ENCODE data around the gene SETBP1. TPM values are rescaled to one million over a fixed set of nuclear protein-coding genes. Genes with fewer than 3 reads are reported as not detected.
A peak's percentile ranks its signal among the peaks of the same experiment; 100 is the strongest.

The SETBP1 gene
- total and polyA plus RNA-seq, 2 of the 13 experiments (the other 11 are each of a cell fraction or from before 2014, with no cell fraction given) = 0.18 to 0.65 TPM

GRCh38 chr18:45026162-45026561 lies 345.5 kb downstream of the SETBP1 start (continued):
- no peak for TF ChIP-seq FUBP1 (CRISPR knock-in tag; IDR thresholded peaks at IDR 0.05; ENCODE audit: borderline replicate concordance)
- no peak for TF ChIP-seq ZBTB37 (CRISPR knock-in tag; IDR thresholded peaks at IDR 0.05)

GRCh38 chr18:45034179-45034578 lies 353.5 kb downstream of the SETBP1 start:
- Histone ChIP-seq H3K4me3 (replicated peaks in 1 of 3; ENCODE audit: insufficient read depth in 1 of 3, low read depth in 2 of 3, low read length in 3 of 3) (no peak overlapping the region), H3K79me2 (ENCODE audit: insufficient read depth, low read length) (no peaks in the 10 kb centered on the region), H3K9ac (ENCODE audit: insufficient read depth, low read depth, low read length) (no peak overlapping the region), H3K27me3 (ENCODE audit: control insufficient read depth in 1 of 2, insufficient read depth in 2 of 2, low read length in 2 of 2) (no peaks in the 10 kb centered on the region), H2AFZ (ENCODE audit: low read length) (no peak overlapping the region), H3K27ac (ENCODE audit: extremely low read length, insufficient read depth, low read length) (no peak overlapping the region), H3K4me1 (ENCODE audit: insufficient read depth, low read length) (no peaks in the 10 kb centered on the region), H4K20me1 (ENCODE audit: insufficient read depth, low read length) (no peaks in the 10 kb centered on the region), H3K9me3 (ENCODE audit: low read length) (no peaks in the 10 kb centered on the region), H3K4me2 (ENCODE audit: low read depth, low read length) (no peak overlapping the region), H3K36me3 (replicated peaks in 1 of 2; ENCODE audit: control insufficient read depth in 1 of 2, insufficient read depth in 2 of 2, low read length in 2 of 2) (no peaks in the 10 kb centered on the region)
- FAIRE-seq (no peak), DNase-seq (ENCODE audit: low spot score) (no peak), ATAC-seq (no peak)
- ChIA-PET POLR2A (no interaction called here), CTCF (ENCODE audit: low intra/inter-chr PET ratio, low total read pairs) (no interaction called here)
- in situ Hi-C loops (cut with HindIII; ENCODE audit: extremely low pct_ligation_motif_present, low pct_unique_long_range_greater_than_20kb) = no loop called here
- intact Hi-C loops (cut with micrococcal nuclease; ENCODE audit: unreplicated experiment) = no loop called here
- TF ChIP-seq ZBTB33 (CRISPR knock-in tag; IDR thresholded peaks at IDR 0.05) = 0 out of 2 replicates have a peak, but pooled peaks have one; percentile 23
- TF ChIP-seq TFDP2 (CRISPR knock-in tag; IDR thresholded peaks at IDR 0.05) = no peak
- TF ChIP-seq ZNF362 (CRISPR knock-in tag; IDR thresholded peaks at IDR 0.05; ENCODE audit: borderline replicate concordance) = no peak
- no TSS peak for BruUV-seq (replicated peaks)
- 43% methylated on average over 8 of the region's 8 CpGs for WGBS (ENCODE audit: low lambda C conversion rate)
